ENCODE measurements around the gene UNC45A. TPM values are rescaled to one million over a fixed set of nuclear protein-coding genes. Genes with fewer than 3 reads are reported as not detected.

Gene UNC45A
- total and polyA plus RNA-seq, 12 donors: 19.2 to 28.0 (median 25.2) TPM

DNA sequence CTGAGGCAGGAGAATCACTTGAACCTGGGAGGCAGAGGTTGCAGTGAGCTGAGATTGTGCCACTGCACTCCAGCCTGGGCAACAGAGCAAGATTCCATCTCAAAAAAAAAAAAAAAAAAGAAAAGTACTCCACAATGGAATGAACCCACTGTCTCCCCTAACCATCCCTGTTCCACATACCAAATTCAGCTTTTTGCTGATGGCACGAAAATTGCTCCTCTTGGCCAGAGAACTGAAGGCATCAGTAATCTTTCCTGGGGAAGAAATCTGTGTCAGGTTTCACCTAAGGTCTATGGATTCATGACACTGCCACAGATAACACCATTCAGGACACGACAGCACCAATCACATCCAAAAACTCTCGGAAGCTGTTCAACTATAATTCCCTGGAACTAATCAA is 66.1 kb downstream of the UNC45A start:
- WGBS, 2 donors: 92 to 97% methylated on average over 3 of the region's 3 CpGs
- TF ChIP-seq, protein P1, sequence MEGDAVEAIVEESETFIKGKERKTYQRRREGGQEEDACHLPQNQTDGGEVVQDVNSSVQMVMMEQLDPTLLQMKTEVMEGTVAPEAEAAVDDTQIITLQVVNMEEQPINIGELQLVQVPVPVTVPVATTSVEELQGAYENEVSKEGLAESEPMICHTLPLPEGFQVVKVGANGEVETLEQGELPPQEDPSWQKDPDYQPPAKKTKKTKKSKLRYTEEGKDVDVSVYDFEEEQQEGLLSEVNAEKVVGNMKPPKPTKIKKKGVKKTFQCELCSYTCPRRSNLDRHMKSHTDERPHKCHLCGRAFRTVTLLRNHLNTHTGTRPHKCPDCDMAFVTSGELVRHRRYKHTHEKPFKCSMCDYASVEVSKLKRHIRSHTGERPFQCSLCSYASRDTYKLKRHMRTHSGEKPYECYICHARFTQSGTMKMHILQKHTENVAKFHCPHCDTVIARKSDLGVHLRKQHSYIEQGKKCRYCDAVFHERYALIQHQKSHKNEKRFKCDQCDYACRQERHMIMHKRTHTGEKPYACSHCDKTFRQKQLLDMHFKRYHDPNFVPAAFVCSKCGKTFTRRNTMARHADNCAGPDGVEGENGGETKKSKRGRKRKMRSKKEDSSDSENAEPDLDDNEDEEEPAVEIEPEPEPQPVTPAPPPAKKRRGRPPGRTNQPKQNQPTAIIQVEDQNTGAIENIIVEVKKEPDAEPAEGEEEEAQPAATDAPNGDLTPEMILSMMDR (IDR thresholded peaks at IDR 0.05): no peak
- no peaks in the 10 kb centered on the region for H3K4me1 ChIP-seq

More for the DNA sequence above, 66.1 kb downstream of the UNC45A start:
- Histone ChIP-seq H3K27me3 (no peaks in the 10 kb centered on the region), H3K27ac (no peak overlapping the region), H3K9me3 (no peaks in the 10 kb centered on the region), H3K36me3 (peaks cover 0 to 96% (median 64%) of the 10 kb centered on the region in 9 donors), H3K4me3 (no peak overlapping the region)
- ATAC-seq (no peak), DNase-seq (no peak)
- intact Hi-C loops (cut with DNase I): no loop called here

Other genes with a start within 250 kb of the UNC45A start
- 10 to 100 TPM in 4 of 10 donors, 1 to 10 TPM in 6; 3.5 to 35.0 (median 7.9) TPM for gene BLM, start 217.9 kb upstream of the UNC45A start, total RNA-seq
- gene BLM, start 217.9 kb upstream of the UNC45A start, polyA plus RNA-seq: 10 to 100 TPM in 1 of 2 donors, 1 to 10 TPM in 1; 5.8 to 15.4 TPM
- gene FURIN, start 66.7 kb upstream of the UNC45A start, total RNA-seq: 10 to 100 TPM; 35.1 to 82.5 (median 40.9) TPM
- gene FURIN, start 66.7 kb upstream of the UNC45A start, polyA plus RNA-seq: 10 to 100 TPM; 29.5 to 77.1 TPM
- gene FES, start 50.8 kb upstream of the UNC45A start, total RNA-seq: 10 to 100 TPM in 8 of 10 donors, 1 to 10 TPM in 2; 8.6 to 27.7 (median 11.5) TPM
- gene FES, start 50.8 kb upstream of the UNC45A start, polyA plus RNA-seq: 10 to 100 TPM; 17.7 to 23.3 TPM
- 100 to 1,000 TPM in 4 of 10 donors, 10 to 100 TPM in 6; 78.3 to 157 (median 98.1) TPM for gene MAN2A2, start 32.0 kb upstream of the UNC45A start, total RNA-seq
- gene MAN2A2, start 32.0 kb upstream of the UNC45A start, polyA plus RNA-seq: 10 to 100 TPM; 24.8 to 84.5 TPM
- gene HDDC3, start 2.7 kb upstream of the UNC45A start, total RNA-seq: 10 to 100 TPM; 10.7 to 18.2 (median 14.6) TPM
- 10 to 100 TPM; 15.3 to 18.0 TPM for gene HDDC3, start 2.7 kb upstream of the UNC45A start, polyA plus RNA-seq
- gene RCCD1, start 19.6 kb downstream of the UNC45A start, total RNA-seq: 10 to 100 TPM in 1 of 10 donors, 1 to 10 TPM in 9; 5.5 to 11.8 (median 7.6) TPM
- 1 to 10 TPM; 6.0 to 8.3 TPM for gene RCCD1, start 19.6 kb downstream of the UNC45A start, polyA plus RNA-seq
- 10 to 100 TPM in 1 of 10 donors, 1 to 10 TPM in 9; 2.1 to 16.2 (median 4.4) TPM for gene PRC1, start 59.2 kb downstream of the UNC45A start, total RNA-seq
- gene PRC1, start 59.2 kb downstream of the UNC45A start, polyA plus RNA-seq: 1 to 10 TPM; 4.6 to 4.8 TPM
- 10 to 100 TPM in 1 of 10 donors, 1 to 10 TPM in 9; 3.7 to 10.4 (median 5.5) TPM for gene VPS33B, start 87.3 kb downstream of the UNC45A start, total RNA-seq
- gene VPS33B, start 87.3 kb downstream of the UNC45A start, polyA plus RNA-seq: 1 to 10 TPM; 7.2 to 8.8 TPM
- gene SV2B, start 165.0 kb downstream of the UNC45A start, total RNA-seq: 10 to 100 TPM in 1 of 10 donors, 1 to 10 TPM in 8, under 1 TPM in 1; 0.60 to 15.7 (median 2.1) TPM
- gene SV2B, start 165.0 kb downstream of the UNC45A start, polyA plus RNA-seq: under 1 TPM; 0.29 to 0.35 TPM